Erythroblast (primary cell): ENCODE measurements around the gene CYREN.

Experiments
- GATA1 ChIP-seq: IDR thresholded peaks from 2 replicates; pipeline ENCODE4 v1.6.1; 2011; ENCODE audit warnings: low read depth, mild to moderate bottlenecking, control low read depth, low read length, moderate library complexity
- POLR2A ChIP-seq: IDR thresholded peaks from 2 replicates; pipeline ENCODE4 v1.6.1; 2011; ENCODE audit warnings: mild to moderate bottlenecking, low read length

- TF ChIP-seq POLR2A (no peak), GATA1 (no peak)
Measured at GRCh38 chr7:135121868-135122267, 48.6 kb downstream of the CYREN start.
